ENCODE data around the gene SLC13A3.

SLC13A3 gene

GRCh38 chr20:46578745-46579144 is 72.5 kb downstream of the SLC13A3 start:
- DNase-seq (ENCODE audit: low read depth in 2 of 2) = no peak

DNA sequence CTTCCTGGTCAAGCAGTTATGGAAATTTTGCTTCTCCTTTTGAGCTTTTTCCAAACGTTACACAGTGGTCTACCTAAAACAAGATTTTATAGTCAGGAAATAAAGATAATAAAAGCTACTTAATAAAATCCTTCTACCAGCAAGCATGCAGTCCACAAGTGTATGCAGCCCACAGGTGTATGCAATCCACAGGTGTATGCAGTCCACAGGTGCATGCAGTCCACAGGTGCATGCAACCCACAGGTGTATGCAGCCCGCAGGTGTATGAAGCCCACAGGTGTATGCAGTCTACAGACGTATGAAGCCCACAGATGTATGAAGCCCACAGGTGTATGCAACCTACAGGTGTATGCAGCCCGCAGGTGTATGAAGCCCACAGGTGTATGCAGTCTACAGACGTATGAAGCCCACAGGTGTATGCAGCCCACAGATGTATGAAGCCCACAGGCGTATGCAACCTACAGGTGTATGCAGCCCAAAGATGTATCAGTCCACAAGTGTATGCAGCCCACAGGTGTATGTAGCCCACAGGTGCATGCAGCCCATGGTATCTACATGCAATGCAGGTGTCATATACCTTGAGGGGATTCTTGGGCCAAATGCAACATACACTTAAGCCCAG is 74.4 kb downstream of the SLC13A3 start:
- no peak for DNase-seq (ENCODE audit: low read depth in 2 of 2)

GRCh38 chr20:46575937-46576461 is 75.3 kb downstream of the SLC13A3 start:
- DNase-seq (ENCODE audit: low read depth in 2 of 2) = no peak

DNA sequence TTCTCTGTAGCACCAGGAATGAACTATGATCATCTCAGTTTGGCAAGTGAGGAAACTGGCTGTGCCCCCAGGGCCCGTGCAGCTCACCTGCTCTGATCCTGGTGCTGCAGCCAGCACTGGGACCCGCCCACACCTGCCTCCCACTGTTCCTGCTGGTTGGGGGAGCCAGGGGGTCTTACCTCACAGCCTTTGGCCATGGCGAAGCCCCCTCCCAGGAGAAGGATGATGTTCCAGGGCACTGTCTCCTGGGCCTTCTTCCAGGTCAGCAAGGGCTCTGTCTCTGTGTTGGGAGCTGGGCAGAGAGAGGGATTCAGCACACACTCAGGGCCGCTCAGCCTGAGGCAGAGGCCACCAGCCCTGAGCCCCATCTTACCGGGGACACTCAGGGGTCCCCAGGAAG is 75.9 kb downstream of the SLC13A3 start:
- DNase-seq (ENCODE audit: low read depth in 2 of 2) = no peak

DNA sequence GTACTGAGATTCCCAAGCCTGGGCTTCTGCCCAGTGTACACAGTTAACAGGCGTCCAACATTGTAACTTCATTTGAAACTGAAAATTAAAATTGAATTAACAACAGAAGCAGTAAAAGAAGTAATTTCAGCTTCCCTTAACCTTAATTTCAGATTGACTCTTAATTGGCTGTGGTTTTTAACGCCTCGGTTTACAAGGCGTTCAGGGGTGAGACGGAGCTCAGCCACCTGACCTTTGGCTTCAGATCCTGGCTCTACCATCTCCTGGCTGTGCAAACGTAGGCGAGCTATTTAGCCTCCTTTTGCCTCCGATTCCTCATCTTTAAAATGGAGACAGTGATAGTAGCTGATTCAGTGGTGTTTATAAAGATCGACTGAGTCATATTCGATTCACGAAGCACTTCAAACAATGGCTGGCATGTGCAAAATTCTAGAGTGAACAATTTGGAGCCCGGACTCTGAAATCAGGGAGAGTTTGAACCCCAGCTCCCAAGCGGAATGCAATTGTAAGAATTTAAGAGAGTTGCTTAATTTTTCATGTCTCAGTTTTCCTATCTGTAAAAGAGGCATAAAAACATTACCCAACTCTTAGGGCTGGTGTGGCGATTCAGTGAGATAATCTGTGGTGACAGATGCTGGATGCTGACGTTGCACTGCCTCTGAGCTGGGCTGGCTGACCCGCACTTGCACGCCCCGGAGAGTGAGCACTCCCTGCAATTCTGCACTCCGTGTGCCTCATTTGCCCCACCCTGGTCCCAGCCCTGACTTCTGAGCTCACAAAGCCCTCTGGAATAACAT is 77.3 kb downstream of the SLC13A3 start:
- no peak for DNase-seq (ENCODE audit: low read depth in 2 of 2)

DNA sequence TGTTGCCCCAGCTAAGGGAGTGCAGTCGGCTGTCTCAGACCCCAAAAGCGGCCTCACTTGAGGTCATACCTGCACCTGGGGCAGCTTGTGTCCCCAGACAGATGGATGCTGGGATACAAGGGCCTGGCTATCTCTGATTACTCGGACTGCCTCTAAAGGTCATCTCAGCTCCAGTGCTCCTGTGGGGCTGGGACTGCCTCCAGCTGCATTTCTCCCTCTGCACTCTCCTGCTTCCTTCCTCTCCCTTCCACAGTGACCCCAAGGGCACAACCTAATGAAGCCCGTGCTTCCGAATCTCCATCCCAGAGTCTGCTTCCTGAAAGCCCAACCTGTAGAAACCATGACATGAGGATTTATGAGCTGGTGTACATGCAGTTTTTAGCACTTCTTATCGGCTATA is 78.0 kb downstream of the SLC13A3 start:
- no peak for DNase-seq (ENCODE audit: low read depth in 2 of 2)

- DNase-seq (ENCODE audit: low read depth in 2 of 2) = no peak
Measured at GRCh38 chr20:46572790-46573189, 78.5 kb downstream of the SLC13A3 start.

DNA sequence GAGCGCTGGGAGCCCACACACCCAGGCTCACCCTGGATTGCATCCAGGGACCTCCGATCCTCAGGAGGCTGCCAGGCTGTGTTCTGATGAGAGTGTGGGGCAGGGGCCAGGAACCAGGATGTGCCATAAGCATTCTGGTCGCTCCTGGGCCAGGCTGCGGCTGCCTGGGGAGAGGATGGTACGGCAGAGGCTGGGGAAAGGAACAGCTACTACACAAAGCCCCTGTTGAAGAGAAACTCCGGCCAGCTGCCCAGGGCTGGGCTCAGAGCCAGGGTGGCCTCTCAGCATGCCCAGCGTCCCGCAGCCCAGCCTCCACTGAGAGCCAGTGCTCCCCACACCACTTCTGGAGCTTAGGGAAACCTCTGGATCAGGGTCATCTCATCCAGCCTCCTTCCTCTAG is 79.1 kb downstream of the SLC13A3 start:
- no peak for DNase-seq (ENCODE audit: low read depth in 2 of 2)

DNA sequence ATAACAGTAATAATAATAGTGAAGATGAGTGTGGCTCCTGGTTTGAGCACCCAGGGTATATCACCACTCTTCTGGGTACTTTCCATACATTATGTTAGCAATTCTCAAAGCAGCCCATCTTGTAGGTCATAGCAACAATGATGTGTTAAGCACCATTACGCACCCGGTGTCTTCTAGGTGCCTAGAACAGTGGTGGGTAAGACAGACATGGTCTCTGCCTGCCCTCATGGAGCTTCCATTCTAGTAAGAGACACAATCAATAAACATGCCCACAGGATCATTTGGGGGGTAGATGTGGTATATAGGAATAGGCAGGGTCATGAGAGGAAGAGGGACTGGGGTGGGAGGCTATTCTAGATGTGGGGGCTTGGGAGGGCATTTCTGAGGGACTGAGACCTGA is 79.8 kb downstream of the SLC13A3 start:
- DNase-seq (ENCODE audit: low read depth in 2 of 2) = no peak

GRCh38 chr20:46570956-46571355 is 80.3 kb downstream of the SLC13A3 start:
- DNase-seq (ENCODE audit: low read depth in 2 of 2) = no peak

GRCh38 chr20:46569961-46570360 is 81.3 kb downstream of the SLC13A3 start:
- DNase-seq (ENCODE audit: low read depth in 2 of 2) = no peak

GRCh38 chr20:46568570-46569129 is 82.6 kb downstream of the SLC13A3 start:
- DNase-seq (ENCODE audit: low read depth in 2 of 2) = peak; percentile 44 to 45

DNA sequence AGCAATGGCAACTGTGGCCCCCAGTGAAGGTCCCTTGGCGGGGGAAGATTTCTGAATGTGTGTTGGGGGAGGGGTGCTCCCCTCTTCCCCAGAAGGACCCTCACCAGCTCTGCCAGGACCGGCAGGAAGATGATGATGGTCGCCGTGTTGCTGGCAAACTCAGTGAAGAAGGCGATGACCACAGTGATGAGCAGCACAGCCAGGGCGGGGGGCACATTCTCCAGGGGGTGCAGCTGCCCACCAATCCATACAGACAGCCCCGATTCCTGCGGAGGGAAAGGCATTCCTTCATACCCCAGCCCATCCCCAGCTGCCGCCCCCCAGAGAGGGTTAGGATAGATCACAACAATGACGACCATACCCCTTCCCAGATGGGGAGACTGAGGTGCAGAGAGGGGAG is 85.1 kb downstream of the SLC13A3 start:
- no peak for DNase-seq (ENCODE audit: low read depth in 2 of 2)

GRCh38 chr20:46564241-46564957 is 86.9 kb downstream of the SLC13A3 start:
- no peak for DNase-seq (ENCODE audit: low read depth in 2 of 2)

DNA sequence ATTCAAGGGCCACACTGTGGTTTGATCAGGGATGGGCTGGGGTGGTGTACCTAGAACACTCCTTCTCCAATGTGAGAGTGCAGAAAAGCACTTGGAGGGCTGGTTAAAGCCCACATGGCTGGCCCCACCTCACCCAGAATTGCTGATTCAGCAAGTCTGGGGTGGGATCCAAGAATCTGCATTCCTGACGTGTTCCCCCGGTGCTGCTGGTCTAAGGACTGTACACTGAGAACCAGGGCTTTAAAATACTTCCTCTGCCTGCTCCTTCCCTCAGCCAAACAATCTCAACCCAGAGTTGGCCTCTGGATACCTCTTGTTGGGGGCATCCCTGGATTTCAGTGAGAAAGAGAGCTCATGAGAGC is 87.4 kb downstream of the SLC13A3 start:
- no peak for DNase-seq (ENCODE audit: low read depth in 2 of 2)

- DNase-seq (ENCODE audit: low read depth in 2 of 2) = no peak
Measured at GRCh38 chr20:46563170-46563859, 87.9 kb downstream of the SLC13A3 start.

DNA sequence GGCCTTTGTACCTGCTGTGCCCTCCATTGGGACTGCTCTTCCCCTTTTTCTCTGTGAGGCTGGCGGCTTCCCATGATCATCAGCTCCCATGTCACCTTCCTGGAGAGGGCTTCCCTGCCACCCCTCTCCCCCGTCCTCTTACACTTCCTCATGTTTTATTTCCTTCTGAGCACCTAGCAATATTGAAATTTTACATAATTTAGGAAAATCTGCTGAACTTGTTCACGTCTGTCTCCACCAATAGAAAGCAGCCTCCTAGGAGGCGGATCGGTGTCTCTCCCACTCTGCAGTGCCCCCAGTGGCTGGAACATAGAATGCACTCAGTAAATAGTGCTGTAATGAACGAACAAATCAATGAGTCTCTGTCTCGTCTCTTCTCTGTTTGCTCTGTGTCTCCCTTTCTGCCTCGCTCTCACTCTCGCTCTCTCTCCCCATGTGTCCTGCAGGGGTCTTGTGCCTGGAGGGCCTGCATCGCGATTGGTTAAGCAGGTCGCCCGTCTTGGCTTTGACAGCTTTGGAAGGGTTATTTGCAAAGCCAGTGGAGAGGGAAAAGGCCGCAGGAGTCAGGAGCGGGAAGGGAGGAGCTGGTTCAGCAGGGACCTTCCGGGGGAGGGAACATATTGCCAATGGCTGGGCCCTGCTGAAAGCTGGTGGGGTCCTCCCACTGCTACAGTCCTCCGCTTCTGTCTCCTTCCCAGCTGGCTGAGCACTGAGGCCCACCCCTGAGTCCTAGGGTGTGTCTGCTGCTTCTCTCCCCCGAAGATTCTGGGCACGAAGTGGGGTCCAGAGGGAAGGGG is 88.7 kb downstream of the SLC13A3 start:
- peak; percentile 10 to 15 for DNase-seq (ENCODE audit: low read depth in 2 of 2)

DNA sequence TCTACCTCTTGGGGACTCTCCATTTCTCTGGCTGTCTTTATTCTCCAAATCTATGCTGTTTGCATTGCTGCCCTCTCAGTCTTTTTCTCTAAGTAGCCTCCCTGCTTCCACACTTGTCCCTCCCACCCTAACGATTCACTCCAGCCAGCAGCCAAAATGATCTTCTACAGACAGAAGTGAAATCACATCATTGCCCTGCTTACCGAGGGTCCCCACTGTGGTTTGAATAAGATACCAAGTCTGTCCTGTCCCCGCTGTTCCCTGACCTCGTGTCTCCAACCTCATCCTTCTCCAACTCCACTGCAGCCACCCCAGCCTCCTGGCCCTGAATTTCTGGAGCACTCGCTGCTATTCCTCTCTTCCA is 89.3 kb downstream of the SLC13A3 start:
- DNase-seq (ENCODE audit: low read depth in 2 of 2) = no peak

DNA sequence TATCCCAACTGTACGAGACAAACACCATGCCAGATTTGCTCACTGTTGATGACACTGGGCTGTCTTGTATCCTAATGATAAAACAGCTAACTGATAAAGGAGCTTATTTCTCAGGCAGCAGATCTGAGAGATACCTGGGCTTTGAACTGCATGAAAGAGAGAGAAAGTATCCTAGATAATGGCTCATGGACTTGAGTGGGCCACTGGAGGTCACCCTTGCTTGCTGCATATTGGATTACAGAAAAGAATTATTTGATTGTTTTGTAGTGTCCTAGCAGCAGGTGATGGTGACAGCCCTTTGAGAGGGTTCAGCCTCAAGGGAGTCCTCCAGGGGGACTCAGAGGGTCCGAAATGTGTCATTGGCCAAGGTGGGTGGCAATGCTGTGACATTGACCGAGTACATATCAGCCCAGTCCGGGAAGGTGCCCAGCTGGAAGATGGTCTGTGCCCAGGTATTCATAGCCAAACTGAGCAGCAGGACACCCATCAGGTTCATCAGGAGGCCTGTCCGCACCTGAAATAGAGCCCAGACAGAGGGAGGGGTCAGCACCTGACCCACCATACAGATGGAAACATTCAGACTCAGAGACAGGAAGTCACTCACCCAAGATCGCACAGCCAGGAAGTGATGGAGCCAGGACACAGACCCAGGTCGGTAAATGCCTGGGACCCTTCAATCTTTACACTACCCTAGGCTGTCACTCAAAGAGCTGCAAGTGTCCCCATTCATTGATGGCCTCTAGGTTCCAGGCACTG is 91.4 kb downstream of the SLC13A3 start:
- DNase-seq (ENCODE audit: low read depth in 2 of 2) = no peak

- no peak for DNase-seq (ENCODE audit: low read depth in 2 of 2)
Measured at GRCh38 chr20:46559001-46559400, 92.3 kb downstream of the SLC13A3 start.

Measured in fibroblast of skin of left biceps (primary cell).